K562 (cell line): ENCODE measurements around the gene RAB7A. TPM values are rescaled to one million over a fixed set of nuclear protein-coding genes. Genes with fewer than 3 reads are reported as not detected.

Experiments used
- ATF2 ChIP-seq: sonication (generic); formaldehyde crosslinking; IDR thresholded peaks from 2 replicates; pipeline ENCODE4 v1.8.1; 2022; ENCODE audit warnings: missing genetic modification reagents
- CREB1 ChIP-seq, 2 experiments: sonication (generic) in 1 of 2; formaldehyde crosslinking in 1 of 2; IDR thresholded peaks; 2 replicates each; pipeline versions ENCODE4 v1.6.1 to v1.8.0; 2012 to 2022; ENCODE audit warnings: inconsistent platforms in 1 of 2, mild to moderate bottlenecking in 1 of 2, missing genetic modification reagents in 1 of 2, moderate library complexity in 1 of 2
- CREBBP ChIP-seq: IDR thresholded peaks from one replicate; pipeline ENCODE4 v1.6.1; 2012; ENCODE audit warnings: low read depth, mild to moderate bottlenecking, control low read depth, inconsistent platforms, low read length
- HBP1 ChIP-seq: fragments of 450-650 bp; formaldehyde crosslinking; IDR thresholded peaks from 2 replicates; pipeline ENCODE4 v1.4.0; 2022; ENCODE audit warnings: missing genetic modification characterization
- LEF1 ChIP-seq: fragments of 450-650 bp; IDR thresholded peaks from 2 replicates; pipeline ENCODE4 v1.6.1; 2016; ENCODE audit warnings: mild to moderate bottlenecking
- NEUROD1 ChIP-seq: fragments of 150-350 bp; IDR thresholded peaks from 2 replicates; pipeline ENCODE4 v1.6.1; 2014; ENCODE audit warnings: borderline replicate concordance, low read length, low read depth; ENCODE audit not compliant: partially characterized antibody
- POLR2AphosphoS5 ChIP-seq: IDR thresholded peaks from 2 replicates; pipeline ENCODE4 v1.6.1; 2011; ENCODE audit warnings: mild to moderate bottlenecking, low read depth, low read length, moderate library complexity; ENCODE audit not compliant: control insufficient read depth, insufficient read depth
- POU5F1 ChIP-seq: fragments of 150-350 bp; IDR thresholded peaks from 2 replicates; pipeline ENCODE4 v1.6.1; 2014; ENCODE audit warnings: borderline replicate concordance, low read length, low read depth, mild to moderate bottlenecking; ENCODE audit not compliant: partially characterized antibody
- SMAD4 ChIP-seq: fragments of 250-450 bp; sonication (Bioruptor Pico); conservative IDR thresholded peaks from 2 replicates; pipeline ENCODE4 v1.8.0; 2021; ENCODE audit warnings: inconsistent platforms, mild to moderate bottlenecking, moderate library complexity
- SP1 ChIP-seq: sonication (generic); formaldehyde crosslinking; IDR thresholded peaks from 2 replicates; pipeline ENCODE4 v1.8.1; 2022; ENCODE audit warnings: mild to moderate bottlenecking, missing genetic modification reagents
- ZBTB11 ChIP-seq, 3 experiments: fragments of 200-800 bp in 1 of 3; fragments of 250-450 bp in 1 of 3; fragments of 450-650 bp in 1 of 3; sonication (Bioruptor Pico) in 1 of 3; sonication (Bioruptor generic) in 1 of 3; formaldehyde crosslinking in 1 of 3; IDR thresholded peaks; 2 replicates each; pipeline versions ENCODE4 v1.6.1 to v1.8.0; 2016 to 2022; ENCODE audit warnings: mild to moderate bottlenecking in 2 of 3, missing genetic modification characterization in 2 of 3, missing compliant biosample characterization in 1 of 3, moderate library complexity in 1 of 3
- ZNF224 ChIP-seq: sonication (generic); formaldehyde crosslinking; IDR thresholded peaks from 2 replicates; pipeline ENCODE4 v1.8.0; 2022; ENCODE audit warnings: mild to moderate bottlenecking, missing genetic modification reagents
- ZNF639 ChIP-seq, 2 experiments: fragments of 200-800 bp in 1 of 2; sonication (Bioruptor generic) in 1 of 2; sonication (generic) in 1 of 2; formaldehyde crosslinking in 1 of 2; IDR thresholded peaks in 1 of 2; conservative IDR thresholded peaks in 1 of 2; 2 replicates each; pipeline versions ENCODE4 v1.5.0 to v1.6.1; 2016 to 2020; ENCODE audit warnings: missing compliant biosample characterization in 1 of 2, missing genetic modification characterization in 1 of 2, missing genetic modification reagents in 1 of 2
- polyA plus RNA-seq, 8 experiments: library from polyadenylated mRNA; depleted of rRNA in 4 of 8; stranded (reverse) in 5 of 8; unstranded in 3 of 8; fragments of >200 nt; fragmentation: Nextera tagmentation in 2 of 8; fragmentation: Illumina TruSeq in 1 of 8; extraction: Ambion mirVana in 2 of 8; extraction: Trizol in 1 of 8; gene quantifications; 2 replicates each; pipeline versions ENCODE4 v1.2.1 to v1.2.3, GENCODE V29; 2011 to 2014; ENCODE audit warnings: inconsistent platforms in 1 of 8, missing spikeins in 1 of 8
- total RNA-seq, 7 experiments: library from RNA; depleted of rRNA in 6 of 7; stranded (reverse); fragments of >200 nt in 6 of 7; fragmentation: Illumina TruSeq in 2 of 7; extraction: Trizol in 2 of 7; gene quantifications; 2 replicates each; pipeline versions ENCODE4 v1.2.1 to v1.2.3, GENCODE V29; 2011 to 2021; ENCODE audit warnings: low replicate concordance in 1 of 7

RAB7A gene
- total and polyA plus RNA-seq, 9 of the 15 experiments (the other 6 are each of a cell fraction or from before 2014, with no cell fraction given) = 30.9 to 204 (median 72.8) TPM

GRCh38 chr3:128726023-128727016 is at the start of gene RAB7A (continued):
- peak; percentile 93 for TF ChIP-seq SMAD4 (CRISPR knock-in tag)
- peak; percentile 90 for TF ChIP-seq CREB1 (IDR thresholded peaks at IDR 0.05)
- peak; percentile 84 for TF ChIP-seq CREB1 (CRISPR knock-in tag; IDR thresholded peaks at IDR 0.05)
- no peak for TF ChIP-seq ATF2 (CRISPR knock-in tag)
- TF ChIP-seq ZNF224 = no peak
- TF ChIP-seq ZBTB11 (CRISPR knock-in tag; IDR thresholded peaks at IDR 0.05) = peak in 1 of 3 experiments; percentile 84; a peak in 2 of 6 replicates
- no peak for TF ChIP-seq CREBBP
- no peak for TF ChIP-seq POU5F1
- peak in 1 of 2 experiments; percentile 92; a peak in 2 of 4 replicates for TF ChIP-seq ZNF639 (CRISPR knock-in tag; conservative IDR thresholded peaks at IDR 0.05 in 1 of 2, IDR thresholded peaks at IDR 0.05 in 1 of 2)
- peak; percentile 75; the same call in 1 of the 2 replicates for TF ChIP-seq POLR2AphosphoS5
- TF ChIP-seq HBP1 = no peak
- peak; percentile 92; the same call in 1 of the 2 replicates for TF ChIP-seq LEF1
- TF ChIP-seq NEUROD1 = peak; percentile 21
- peak; percentile 74 for TF ChIP-seq SP1 (CRISPR knock-in tag)
